GM12878 (cell line): ENCODE measurements around the gene SFR1. TPM values are rescaled to one million over a fixed set of nuclear protein-coding genes. Genes with fewer than 3 reads are reported as not detected.

Experiments used
- CEBPB ChIP-seq, 2 experiments: fragments of 150-350 bp in 1 of 2; IDR thresholded peaks; 2 replicates each; pipeline ENCODE4 v1.6.1; 2012 to 2014; ENCODE audit warnings: low read depth in 2 of 2, low read length in 2 of 2, borderline replicate concordance in 1 of 2, inconsistent platforms in 1 of 2
- IKZF2 ChIP-seq, 2 experiments: fragments of 450-650 bp; IDR thresholded peaks; 2 replicates each; pipeline ENCODE4 v1.6.1; 2017; ENCODE audit warnings: mild to moderate bottlenecking in 2 of 2, moderate library complexity in 2 of 2
- MYB ChIP-seq: fragments of 150-350 bp; IDR thresholded peaks from 2 replicates; pipeline ENCODE4 v1.6.1; 2014; ENCODE audit warnings: mild to moderate bottlenecking, low read depth, low read length, borderline replicate concordance
- NFXL1 ChIP-seq: fragments of 450-650 bp; IDR thresholded peaks from 2 replicates; pipeline ENCODE4 v1.6.1; 2017; ENCODE audit warnings: antibody characterized with exemption, mild to moderate bottlenecking, borderline replicate concordance
- NR2F1 ChIP-seq: fragments of 450-650 bp; conservative IDR thresholded peaks from 2 replicates; pipeline ENCODE4 v1.6.1; 2017; ENCODE audit warnings: mild to moderate bottlenecking
- RAD51 ChIP-seq: fragments of 450-650 bp; IDR thresholded peaks from 2 replicates; pipeline ENCODE4 v1.6.1; 2016; ENCODE audit warnings: moderate library complexity, mild to moderate bottlenecking, inconsistent platforms
- SIN3A ChIP-seq: IDR thresholded peaks from 2 replicates; pipeline ENCODE4 v1.6.1; 2012; ENCODE audit warnings: low read depth, low read length, improper control_type of control experiment
- SRF ChIP-seq, 2 experiments: IDR thresholded peaks; 2 replicates each; pipeline ENCODE4 v1.6.1; 2011; ENCODE audit warnings: low read depth in 2 of 2, low read length in 2 of 2, mild to moderate bottlenecking in 1 of 2, moderate library complexity in 1 of 2
- ZZZ3 ChIP-seq: IDR thresholded peaks from 2 replicates; pipeline ENCODE4 v1.6.1; 2011; ENCODE audit warnings: low read depth; ENCODE audit not compliant: control insufficient read depth, insufficient read length
- polyA plus RNA-seq, 11 experiments: library from polyadenylated mRNA; depleted of rRNA in 4 of 11; unstranded in 6 of 11; stranded (reverse) in 5 of 11; fragments of >200 nt; fragmentation: Nextera tagmentation in 4 of 11; fragmentation: Illumina TruSeq in 1 of 11; extraction: Ambion mirVana in 4 of 11; extraction: Trizol in 1 of 11; gene quantifications; 1 replicate in 1 of 11; 2 replicates in 10 of 11; pipeline versions ENCODE4 v1.2.1 to v1.2.3, GENCODE V29; 2011 to 2016; ENCODE audit warnings: inconsistent platforms in 2 of 11, missing spikeins in 2 of 11, low read depth in 1 of 11
- total RNA-seq, 4 experiments: library from RNA; depleted of rRNA in 3 of 4; stranded (reverse); fragments of >200 nt in 3 of 4; fragmentation: Illumina TruSeq in 1 of 4; extraction: Trizol in 1 of 4; gene quantifications; 2 replicates each; pipeline versions ENCODE4 v1.2.1 to v1.2.3, GENCODE V29; 2013 to 2021
- TF ChIP-seq, protein P1 (sequence below): fragments of 450-650 bp; IDR thresholded peaks from 2 replicates; pipeline ENCODE4 v1.6.1; 2018; ENCODE audit warnings: borderline replicate concordance, mild to moderate bottlenecking; ENCODE audit not compliant: partially characterized antibody
- TF ChIP-seq, protein P2 (sequence below): fragments of 450-650 bp; formaldehyde crosslinking; IDR thresholded peaks from 2 replicates; pipeline ENCODE4 v1.5.0; 2022; ENCODE audit warnings: mild to moderate bottlenecking, missing genetic modification characterization
- TF ChIP-seq, protein P3 (sequence below): IDR thresholded peaks from 2 replicates; pipeline ENCODE4 v1.6.1; 2011; ENCODE audit warnings: mild to moderate bottlenecking, low read depth, low read length, moderate library complexity; ENCODE audit not compliant: insufficient replicate concordance
- TF ChIP-seq, protein P4 (sequence below): IDR thresholded peaks from 2 replicates; pipeline ENCODE4 v1.6.1; 2011; ENCODE audit warnings: low read depth, low read length, improper control_type of control experiment, borderline replicate concordance
- TF ChIP-seq, protein P5 (sequence below): fragments of 450-650 bp; IDR thresholded peaks from 2 replicates; pipeline ENCODE4 v1.6.1; 2017; ENCODE audit warnings: low read depth, mild to moderate bottlenecking, moderate library complexity
- TF ChIP-seq, protein P6 (sequence below): fragments of 450-650 bp; IDR thresholded peaks from 2 replicates; pipeline ENCODE4 v1.6.1; 2017; ENCODE audit warnings: mild to moderate bottlenecking

The SFR1 gene
- total and polyA plus RNA-seq, 10 of the 15 experiments (the other 5 are each of a cell fraction or from before 2014, with no cell fraction given), result 6.9 to 31.5 (median 14.9) TPM

DNA sequence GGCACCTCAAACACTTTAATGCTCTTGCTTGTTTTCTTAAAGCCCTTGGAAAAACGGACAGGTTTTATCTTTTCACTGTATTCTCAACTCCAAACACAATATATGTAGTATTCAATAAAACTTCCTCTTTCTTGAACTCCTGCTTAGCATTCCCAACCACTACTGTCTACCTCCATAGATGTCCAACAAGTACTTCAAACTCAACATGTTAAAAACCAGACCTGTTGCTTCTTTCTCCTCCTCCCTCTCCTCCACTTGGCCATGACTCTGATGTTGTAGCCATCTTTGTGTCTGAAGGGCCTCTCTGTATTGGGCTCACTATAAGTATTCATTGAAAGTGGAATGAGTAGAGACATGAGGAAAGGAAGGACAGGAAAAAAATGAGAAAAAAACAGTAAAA is 20.1 kb upstream of the SFR1 start (continued):
- TF ChIP-seq, protein P1, sequence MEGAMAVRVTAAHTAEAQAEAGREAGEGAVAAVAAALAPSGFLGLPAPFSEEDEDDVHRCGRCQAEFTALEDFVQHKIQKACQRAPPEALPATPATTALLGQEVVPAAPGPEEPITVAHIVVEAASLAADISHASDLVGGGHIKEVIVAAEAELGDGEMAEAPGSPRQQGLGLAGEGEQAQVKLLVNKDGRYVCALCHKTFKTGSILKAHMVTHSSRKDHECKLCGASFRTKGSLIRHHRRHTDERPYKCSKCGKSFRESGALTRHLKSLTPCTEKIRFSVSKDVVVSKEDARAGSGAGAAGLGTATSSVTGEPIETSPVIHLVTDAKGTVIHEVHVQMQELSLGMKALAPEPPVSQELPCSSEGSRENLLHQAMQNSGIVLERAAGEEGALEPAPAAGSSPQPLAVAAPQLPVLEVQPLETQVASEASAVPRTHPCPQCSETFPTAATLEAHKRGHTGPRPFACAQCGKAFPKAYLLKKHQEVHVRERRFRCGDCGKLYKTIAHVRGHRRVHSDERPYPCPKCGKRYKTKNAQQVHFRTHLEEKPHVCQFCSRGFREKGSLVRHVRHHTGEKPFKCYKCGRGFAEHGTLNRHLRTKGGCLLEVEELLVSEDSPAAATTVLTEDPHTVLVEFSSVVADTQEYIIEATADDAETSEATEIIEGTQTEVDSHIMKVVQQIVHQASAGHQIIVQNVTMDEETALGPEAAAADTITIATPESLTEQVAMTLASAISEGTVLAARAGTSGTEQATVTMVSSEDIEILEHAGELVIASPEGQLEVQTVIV, result no peak
- TF ChIP-seq SRF (IDR thresholded peaks at IDR 0.05; ENCODE audit: low read depth in 2 of 2, low read length in 2 of 2) (no peak), MYB (no peak), IKZF2 (IDR thresholded peaks at IDR 0.05) (no peak), RAD51 (no peak), SIN3A (no peak), CEBPB (IDR thresholded peaks at IDR 0.05; ENCODE audit: borderline replicate concordance in 1 of 2, low read depth in 2 of 2, low read length in 2 of 2) (no peak), NFXL1 (no peak), NR2F1 (no peak), ZZZ3 (no peak)
- TF ChIP-seq, protein P2, sequence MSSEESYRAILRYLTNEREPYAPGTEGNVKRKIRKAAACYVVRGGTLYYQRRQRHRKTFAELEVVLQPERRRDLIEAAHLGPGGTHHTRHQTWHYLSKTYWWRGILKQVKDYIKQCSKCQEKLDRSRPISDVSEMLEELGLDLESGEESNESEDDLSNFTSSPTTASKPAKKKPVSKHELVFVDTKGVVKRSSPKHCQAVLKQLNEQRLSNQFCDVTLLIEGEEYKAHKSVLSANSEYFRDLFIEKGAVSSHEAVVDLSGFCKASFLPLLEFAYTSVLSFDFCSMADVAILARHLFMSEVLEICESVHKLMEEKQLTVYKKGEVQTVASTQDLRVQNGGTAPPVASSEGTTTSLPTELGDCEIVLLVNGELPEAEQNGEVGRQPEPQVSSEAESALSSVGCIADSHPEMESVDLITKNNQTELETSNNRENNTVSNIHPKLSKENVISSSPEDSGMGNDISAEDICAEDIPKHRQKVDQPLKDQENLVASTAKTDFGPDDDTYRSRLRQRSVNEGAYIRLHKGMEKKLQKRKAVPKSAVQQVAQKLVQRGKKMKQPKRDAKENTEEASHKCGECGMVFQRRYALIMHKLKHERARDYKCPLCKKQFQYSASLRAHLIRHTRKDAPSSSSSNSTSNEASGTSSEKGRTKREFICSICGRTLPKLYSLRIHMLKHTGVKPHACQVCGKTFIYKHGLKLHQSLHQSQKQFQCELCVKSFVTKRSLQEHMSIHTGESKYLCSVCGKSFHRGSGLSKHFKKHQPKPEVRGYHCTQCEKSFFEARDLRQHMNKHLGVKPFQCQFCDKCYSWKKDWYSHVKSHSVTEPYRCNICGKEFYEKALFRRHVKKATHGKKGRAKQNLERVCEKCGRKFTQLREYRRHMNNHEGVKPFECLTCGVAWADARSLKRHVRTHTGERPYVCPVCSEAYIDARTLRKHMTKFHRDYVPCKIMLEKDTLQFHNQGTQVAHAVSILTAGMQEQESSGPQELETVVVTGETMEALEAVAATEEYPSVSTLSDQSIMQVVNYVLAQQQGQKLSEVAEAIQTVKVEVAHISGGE (CRISPR knock-in tag), result no peak
- TF ChIP-seq, protein P3, sequence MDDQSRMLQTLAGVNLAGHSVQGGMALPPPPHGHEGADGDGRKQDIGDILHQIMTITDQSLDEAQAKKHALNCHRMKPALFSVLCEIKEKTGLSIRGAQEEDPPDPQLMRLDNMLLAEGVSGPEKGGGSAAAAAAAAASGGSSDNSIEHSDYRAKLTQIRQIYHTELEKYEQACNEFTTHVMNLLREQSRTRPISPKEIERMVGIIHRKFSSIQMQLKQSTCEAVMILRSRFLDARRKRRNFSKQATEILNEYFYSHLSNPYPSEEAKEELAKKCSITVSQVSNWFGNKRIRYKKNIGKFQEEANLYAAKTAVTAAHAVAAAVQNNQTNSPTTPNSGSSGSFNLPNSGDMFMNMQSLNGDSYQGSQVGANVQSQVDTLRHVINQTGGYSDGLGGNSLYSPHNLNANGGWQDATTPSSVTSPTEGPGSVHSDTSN, result no peak
- TF ChIP-seq, protein P4, sequence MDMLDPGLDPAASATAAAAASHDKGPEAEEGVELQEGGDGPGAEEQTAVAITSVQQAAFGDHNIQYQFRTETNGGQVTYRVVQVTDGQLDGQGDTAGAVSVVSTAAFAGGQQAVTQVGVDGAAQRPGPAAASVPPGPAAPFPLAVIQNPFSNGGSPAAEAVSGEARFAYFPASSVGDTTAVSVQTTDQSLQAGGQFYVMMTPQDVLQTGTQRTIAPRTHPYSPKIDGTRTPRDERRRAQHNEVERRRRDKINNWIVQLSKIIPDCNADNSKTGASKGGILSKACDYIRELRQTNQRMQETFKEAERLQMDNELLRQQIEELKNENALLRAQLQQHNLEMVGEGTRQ, result no peak
- TF ChIP-seq, protein P5, sequence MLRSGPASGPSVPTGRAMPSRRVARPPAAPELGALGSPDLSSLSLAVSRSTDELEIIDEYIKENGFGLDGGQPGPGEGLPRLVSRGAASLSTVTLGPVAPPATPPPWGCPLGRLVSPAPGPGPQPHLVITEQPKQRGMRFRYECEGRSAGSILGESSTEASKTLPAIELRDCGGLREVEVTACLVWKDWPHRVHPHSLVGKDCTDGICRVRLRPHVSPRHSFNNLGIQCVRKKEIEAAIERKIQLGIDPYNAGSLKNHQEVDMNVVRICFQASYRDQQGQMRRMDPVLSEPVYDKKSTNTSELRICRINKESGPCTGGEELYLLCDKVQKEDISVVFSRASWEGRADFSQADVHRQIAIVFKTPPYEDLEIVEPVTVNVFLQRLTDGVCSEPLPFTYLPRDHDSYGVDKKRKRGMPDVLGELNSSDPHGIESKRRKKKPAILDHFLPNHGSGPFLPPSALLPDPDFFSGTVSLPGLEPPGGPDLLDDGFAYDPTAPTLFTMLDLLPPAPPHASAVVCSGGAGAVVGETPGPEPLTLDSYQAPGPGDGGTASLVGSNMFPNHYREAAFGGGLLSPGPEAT, result no peak
- TF ChIP-seq, protein P6, sequence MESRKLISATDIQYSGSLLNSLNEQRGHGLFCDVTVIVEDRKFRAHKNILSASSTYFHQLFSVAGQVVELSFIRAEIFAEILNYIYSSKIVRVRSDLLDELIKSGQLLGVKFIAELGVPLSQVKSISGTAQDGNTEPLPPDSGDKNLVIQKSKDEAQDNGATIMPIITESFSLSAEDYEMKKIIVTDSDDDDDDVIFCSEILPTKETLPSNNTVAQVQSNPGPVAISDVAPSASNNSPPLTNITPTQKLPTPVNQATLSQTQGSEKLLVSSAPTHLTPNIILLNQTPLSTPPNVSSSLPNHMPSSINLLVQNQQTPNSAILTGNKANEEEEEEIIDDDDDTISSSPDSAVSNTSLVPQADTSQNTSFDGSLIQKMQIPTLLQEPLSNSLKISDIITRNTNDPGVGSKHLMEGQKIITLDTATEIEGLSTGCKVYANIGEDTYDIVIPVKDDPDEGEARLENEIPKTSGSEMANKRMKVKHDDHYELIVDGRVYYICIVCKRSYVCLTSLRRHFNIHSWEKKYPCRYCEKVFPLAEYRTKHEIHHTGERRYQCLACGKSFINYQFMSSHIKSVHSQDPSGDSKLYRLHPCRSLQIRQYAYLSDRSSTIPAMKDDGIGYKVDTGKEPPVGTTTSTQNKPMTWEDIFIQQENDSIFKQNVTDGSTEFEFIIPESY, result no peak
